GM10248 (cell line): ENCODE measurements around the gene WDR6.

Experiments
- CTCF ChIA-PET: fragments of 300-600 bp; sonication (Branson Sonifier 250); formaldehyde crosslinking; extraction: SDS; loops from one replicate; lab custom pipeline; 2021; ENCODE audit warnings: antibody characterized with exemption; lab: Yijun Ruan, JAX
- POLR2A ChIA-PET: fragments of 350-650 bp; sonication (Branson Sonifier 250); formaldehyde crosslinking; extraction: SDS; loops from one replicate; lab custom pipeline; 2020; ENCODE audit warnings: antibody characterized with exemption; lab: Yijun Ruan, JAX
- DNase-seq: peaks from one replicate; pipeline ENCODE4 v3.0.0; 2012; ENCODE audit errors: extremely low spot score
- TF ChIP-seq, protein P1 (sequence below): IDR thresholded peaks from 2 replicates; pipeline ENCODE4 v1.5.1; 2012; ENCODE audit warnings: mild to moderate bottlenecking, low read depth; ENCODE audit errors: extremely low read depth, missing control alignments, control extremely low read depth

Gene WDR6

DNA sequence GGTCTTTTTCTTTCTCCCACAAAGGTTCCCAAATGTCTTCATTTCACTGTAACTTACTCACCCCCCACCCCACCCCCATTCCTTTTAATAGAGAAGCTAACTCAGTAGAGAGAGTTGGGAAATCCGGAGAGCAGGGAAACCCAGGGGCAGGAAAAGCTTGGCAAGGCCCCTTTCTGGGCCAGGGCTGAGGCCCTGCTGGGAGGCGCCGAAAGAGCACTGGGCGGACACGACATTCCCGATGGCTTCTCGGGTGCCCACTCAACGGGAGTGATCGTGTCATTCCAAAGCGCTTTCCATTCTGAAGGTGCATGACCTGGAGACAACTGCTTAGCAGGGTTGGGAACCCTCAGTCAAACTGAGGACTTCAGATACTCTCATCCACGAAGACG lies 12.7 kb downstream of the WDR6 start:
- no peak for DNase-seq
- ChIA-PET CTCF (interaction anchor here (1.0 to 8.3 kb wide), 6 partner anchors 10 to 101 kb away, joined by 3 to 131 read pairs (median 12); partner anchors contain the start of genes P4HTM, QRICH1, USP19 and WDR6), POLR2A (interaction anchor here (0.6 to 3.4 kb wide), 10 partner anchors 9 to 1089 kb away, joined by 3 to 50 read pairs (median 5); partner anchors contain the start of genes IMPDH2, QRICH1 and WDR6)
- TF ChIP-seq, protein P1, sequence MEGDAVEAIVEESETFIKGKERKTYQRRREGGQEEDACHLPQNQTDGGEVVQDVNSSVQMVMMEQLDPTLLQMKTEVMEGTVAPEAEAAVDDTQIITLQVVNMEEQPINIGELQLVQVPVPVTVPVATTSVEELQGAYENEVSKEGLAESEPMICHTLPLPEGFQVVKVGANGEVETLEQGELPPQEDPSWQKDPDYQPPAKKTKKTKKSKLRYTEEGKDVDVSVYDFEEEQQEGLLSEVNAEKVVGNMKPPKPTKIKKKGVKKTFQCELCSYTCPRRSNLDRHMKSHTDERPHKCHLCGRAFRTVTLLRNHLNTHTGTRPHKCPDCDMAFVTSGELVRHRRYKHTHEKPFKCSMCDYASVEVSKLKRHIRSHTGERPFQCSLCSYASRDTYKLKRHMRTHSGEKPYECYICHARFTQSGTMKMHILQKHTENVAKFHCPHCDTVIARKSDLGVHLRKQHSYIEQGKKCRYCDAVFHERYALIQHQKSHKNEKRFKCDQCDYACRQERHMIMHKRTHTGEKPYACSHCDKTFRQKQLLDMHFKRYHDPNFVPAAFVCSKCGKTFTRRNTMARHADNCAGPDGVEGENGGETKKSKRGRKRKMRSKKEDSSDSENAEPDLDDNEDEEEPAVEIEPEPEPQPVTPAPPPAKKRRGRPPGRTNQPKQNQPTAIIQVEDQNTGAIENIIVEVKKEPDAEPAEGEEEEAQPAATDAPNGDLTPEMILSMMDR: no peak

DNA sequence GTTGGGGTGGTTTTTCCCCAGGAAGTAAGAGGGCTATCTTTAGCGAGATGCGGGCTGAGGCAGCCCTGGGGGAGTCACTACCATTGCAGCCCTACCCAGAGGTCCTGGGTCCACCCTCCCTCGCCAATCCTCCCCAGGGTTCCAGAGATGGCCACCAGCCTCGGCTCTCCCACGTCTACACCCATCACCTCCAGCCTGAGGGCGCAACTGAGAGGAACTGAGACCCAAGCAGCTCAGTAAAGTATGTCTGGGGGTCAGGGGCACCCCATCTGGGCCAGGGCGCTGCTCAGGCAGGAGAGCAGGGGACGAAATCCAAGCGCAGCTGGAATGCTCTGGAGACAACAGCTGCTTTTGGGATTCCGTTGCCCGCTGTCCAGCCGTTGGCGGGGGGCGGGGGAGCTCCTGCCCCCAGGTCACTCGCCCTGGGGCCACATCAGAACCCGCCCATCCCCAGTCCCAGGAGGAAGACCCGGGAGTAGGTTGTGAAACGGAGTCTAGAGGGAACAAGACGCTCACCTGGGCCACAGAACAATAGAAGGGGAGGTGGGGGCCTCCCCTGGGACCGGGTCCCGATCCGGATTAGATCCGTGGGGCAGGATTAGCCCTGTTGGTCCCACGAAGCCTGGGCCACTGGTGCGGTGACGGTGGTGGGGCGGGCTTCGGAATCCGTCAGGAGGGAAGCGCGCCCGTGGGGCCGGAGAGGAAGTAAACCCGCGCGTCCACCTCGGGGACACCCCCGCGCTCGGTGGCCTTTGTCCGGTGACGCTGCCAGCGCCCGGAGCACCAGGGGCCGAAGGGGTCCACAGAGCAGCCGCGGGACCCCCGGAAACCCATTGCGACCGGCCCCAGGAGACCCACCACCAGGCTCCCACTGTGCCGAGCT lies 13.4 kb downstream of the WDR6 start:
- peak; percentile 54 for DNase-seq
- TF ChIP-seq, protein P1: no peak
- POLR2A ChIA-PET: interaction anchor here (0.5 to 3.4 kb wide), 12 partner anchors 9 to 941 kb away, joined by 3 to 50 read pairs (median 5); partner anchors contain the start of genes IMPDH2, QRICH1, USP4 and WDR6
- CTCF ChIA-PET: interaction anchor here (0.9 to 8.3 kb wide), 10 partner anchors 11 to 101 kb away, joined by 3 to 131 read pairs (median 5); partner anchors contain the start of genes P4HTM, QARS1, QRICH1 and USP19

DNA sequence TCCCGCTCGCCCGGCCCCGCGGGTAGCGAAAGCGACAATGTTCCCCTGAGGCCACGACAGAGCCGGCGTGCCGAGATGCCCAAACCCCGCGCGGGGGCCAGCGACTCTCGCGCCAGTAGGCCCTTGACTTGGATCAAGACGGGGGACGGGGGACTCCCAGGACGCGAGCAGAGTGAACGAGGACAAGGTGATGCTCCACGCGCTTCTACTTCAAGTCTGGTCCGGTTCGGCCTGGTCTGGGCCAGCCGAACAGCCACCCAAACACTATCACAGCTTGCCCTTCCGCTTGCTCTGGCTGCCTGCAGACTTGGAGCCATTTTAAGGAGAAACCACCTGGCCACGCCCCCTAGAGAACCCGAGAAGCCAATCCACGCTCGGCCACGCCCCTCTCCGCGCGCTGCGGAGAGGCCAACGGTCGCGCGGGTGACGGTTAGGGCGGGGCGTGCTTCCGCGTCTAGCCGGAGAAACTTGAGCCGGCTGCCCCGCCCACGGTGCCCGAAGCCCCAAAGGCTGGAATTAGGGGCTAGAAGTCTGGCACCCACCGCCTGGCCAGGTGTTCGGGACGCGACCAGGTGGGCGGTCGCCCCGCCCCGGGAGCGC lies 14.1 kb downstream of the WDR6 start:
- TF ChIP-seq, protein P1: no peak
- peak; percentile 95 for DNase-seq
- CTCF ChIA-PET: interaction anchor here (0.7 to 8.3 kb wide), 23 partner anchors 10 to 1242 kb away, joined by 3 to 131 read pairs (median 4); partner anchors contain the start of genes DAG1, P4HTM, QARS1 and QRICH1
- POLR2A ChIA-PET: interaction anchor here (0.5 to 3.4 kb wide), 15 partner anchors 8 to 941 kb away, joined by 3 to 50 read pairs (median 5); partner anchors contain the start of genes DAG1, IMPDH2, QRICH1 and USP4

DNA sequence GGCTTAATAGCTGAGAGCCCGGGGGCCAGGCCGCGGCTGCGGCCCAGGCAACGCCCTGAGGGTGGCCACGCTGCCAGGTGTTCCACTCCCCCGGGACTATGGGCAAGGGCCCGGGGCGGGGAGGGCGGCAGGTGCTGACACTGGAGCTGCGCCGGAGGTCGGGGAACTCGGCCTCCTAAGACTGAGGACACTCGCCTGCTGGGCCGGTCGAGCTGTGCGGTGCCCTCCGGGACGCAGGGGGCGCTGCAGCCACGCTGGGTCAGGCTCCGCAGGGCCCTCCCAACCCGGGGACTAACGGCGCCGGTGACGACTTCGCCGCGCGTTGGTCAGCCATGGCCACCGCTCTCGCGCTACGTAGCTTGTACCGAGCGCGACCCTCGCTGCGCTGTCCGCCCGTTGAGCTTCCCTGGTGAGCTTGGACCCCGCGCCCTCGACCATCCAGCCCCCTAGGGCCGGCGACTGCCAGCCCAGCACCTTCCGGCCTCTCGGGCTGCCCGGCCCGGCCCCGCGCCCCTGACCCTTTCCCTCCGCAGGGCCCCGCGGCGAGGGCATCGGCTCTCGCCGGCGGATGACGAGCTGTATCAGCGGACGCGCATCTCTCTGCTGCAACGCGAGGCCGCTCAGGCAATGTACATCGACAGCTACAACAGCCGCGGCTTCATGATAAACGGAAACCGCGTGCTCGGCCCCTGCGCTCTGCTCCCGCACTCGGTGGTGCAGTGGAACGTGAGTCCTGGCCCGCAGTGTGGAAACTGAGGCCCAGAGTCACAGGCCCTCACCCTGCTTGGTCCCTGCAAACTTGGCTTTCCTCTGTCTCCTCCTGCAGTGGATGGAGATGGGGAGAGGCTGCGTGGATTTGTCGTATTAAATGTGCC lies 14.9 kb downstream of the WDR6 start, which contains the start of gene NDUFAF3:
NDUFAF3 (plus strand) TSS at position 309 of the 875 bp plus-strand sequence; CDS start at position 333, 24 bp downstream.
- ChIA-PET POLR2A (interaction anchor here (0.6 to 3.4 kb wide), 9 partner anchors 7 to 448 kb away, joined by 3 to 50 read pairs (median 6); partner anchors contain the start of genes DAG1, IMPDH2, QRICH1 and USP4), CTCF (interaction anchor here (0.7 to 8.3 kb wide), 25 partner anchors 9 to 1243 kb away, joined by 3 to 131 read pairs (median 4); partner anchors contain the start of genes DAG1, P4HTM, QARS1 and RHOA)
- TF ChIP-seq, protein P1: peak; percentile 99
- DNase-seq: peak; percentile 90

DNA sequence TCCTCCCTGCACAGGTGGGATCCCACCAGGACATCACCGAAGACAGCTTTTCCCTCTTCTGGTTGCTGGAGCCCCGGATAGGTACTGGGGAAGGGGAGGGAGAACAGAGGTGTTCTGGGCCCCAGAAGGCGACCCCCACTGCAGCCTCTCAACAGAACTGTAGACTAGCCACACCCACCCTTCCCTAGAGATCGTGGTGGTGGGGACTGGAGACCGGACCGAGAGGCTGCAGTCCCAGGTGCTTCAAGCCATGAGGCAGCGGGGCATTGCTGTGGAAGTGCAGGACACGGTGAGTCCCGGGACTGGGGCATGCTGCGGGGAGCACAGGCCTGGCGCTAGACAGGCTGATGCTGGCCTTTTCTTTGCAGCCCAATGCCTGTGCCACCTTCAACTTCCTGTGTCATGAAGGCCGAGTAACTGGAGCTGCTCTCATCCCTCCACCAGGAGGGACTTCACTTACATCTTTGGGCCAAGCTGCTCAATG lies 15.5 kb downstream of the WDR6 start:
- ChIA-PET CTCF (interaction anchor here (0.7 to 8.3 kb wide), 21 partner anchors 9 to 1243 kb away, joined by 3 to 131 read pairs (median 4); partner anchors contain the start of genes DAG1, P4HTM, USP19 and WDR6), POLR2A (interaction anchor here (1.2 to 3.4 kb wide), 5 partner anchors 11 to 447 kb away, joined by 3 to 50 read pairs (median 6); partner anchors contain the start of genes DAG1, QRICH1, USP4 and WDR6)

More for the DNA sequence above, 15.5 kb downstream of the WDR6 start:
- DNase-seq: no peak
- TF ChIP-seq, protein P1: no peak
